NCI-H1417 treated with DMSO at 0.1 percent for 48 hours (cell line): ENCODE data around the gene GALNT2.

Experiments
- DNase-seq: peaks from one replicate; lab custom pipeline; 2025; lab: John Stamatoyannopoulos, UW

The GALNT2 gene

GRCh38 chr1:230091473-230092231 lies 24.6 kb downstream of the GALNT2 start:
- no peak for DNase-seq

- DNase-seq = no peak
Observed at GRCh38 chr1:230094746-230095145, 27.7 kb downstream of the GALNT2 start.

- DNase-seq = no peak
Observed at GRCh38 chr1:230095938-230096337, 28.9 kb downstream of the GALNT2 start.

- no peak for DNase-seq
Observed at GRCh38 chr1:230097370-230097769, 30.3 kb downstream of the GALNT2 start.

DNA sequence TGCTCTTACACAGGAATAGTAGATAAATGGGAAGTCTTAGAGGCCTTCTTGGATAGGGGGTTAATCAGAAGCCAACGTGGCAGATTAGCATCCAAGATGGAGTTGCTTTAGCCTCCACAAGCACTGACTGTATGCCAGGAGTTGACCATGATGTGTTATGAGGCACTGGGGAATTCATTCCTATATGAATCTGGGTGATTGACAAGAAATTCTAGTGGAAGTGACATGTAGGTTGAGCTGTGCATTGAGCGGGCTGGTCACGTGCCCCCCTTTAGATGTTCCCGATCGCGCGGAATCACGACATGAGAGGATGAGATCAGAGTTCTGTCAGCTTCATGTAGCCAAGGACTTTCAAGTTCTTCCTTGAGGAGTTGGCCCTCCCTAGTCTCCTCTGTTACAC lies 31.7 kb downstream of the GALNT2 start:
- no peak for DNase-seq

DNA sequence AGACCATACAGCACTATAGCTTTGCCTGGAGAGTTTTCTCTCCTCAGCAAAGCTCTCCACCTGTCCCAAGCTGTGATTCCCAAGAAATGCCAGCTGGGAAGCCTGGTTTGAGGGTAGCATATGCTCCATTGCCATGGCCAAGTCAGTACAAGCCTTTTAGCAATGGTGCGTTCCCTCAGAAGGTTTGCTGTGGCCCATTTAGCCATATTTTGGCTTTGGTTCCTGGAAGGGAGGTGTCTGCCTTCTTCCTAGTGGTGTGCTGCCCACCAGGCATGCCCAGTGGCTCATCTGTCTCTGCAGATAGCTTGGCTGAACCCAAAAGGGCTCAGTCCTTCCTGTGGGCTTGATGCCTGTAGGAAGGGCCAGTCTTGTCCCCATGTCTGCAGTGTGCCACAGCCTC lies 32.4 kb downstream of the GALNT2 start:
- DNase-seq = no peak

GRCh38 chr1:230100932-230101331 lies 33.9 kb downstream of the GALNT2 start:
- DNase-seq = no peak

GRCh38 chr1:230101556-230101955 lies 34.5 kb downstream of the GALNT2 start:
- no peak for DNase-seq

DNA sequence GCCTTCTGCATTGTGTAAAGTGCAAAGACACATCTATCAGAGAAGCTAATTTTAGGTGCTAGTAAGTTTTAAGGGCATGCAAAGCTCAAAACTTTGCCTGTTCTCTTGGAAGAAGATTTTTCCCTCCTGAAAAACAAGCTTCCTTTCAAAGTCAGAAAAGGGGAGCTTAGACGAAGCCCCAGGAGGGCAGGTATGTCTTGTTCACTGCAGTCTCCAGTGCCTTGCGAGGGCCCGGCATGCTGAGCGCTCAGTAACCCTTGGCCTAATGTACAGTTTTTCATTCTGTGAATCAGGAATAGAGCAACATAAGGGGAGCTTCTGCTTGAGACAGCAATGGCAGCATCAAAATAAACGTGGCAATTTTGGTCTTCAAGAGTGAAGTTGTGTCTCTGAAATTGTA lies 35.0 kb downstream of the GALNT2 start:
- DNase-seq = no peak

DNA sequence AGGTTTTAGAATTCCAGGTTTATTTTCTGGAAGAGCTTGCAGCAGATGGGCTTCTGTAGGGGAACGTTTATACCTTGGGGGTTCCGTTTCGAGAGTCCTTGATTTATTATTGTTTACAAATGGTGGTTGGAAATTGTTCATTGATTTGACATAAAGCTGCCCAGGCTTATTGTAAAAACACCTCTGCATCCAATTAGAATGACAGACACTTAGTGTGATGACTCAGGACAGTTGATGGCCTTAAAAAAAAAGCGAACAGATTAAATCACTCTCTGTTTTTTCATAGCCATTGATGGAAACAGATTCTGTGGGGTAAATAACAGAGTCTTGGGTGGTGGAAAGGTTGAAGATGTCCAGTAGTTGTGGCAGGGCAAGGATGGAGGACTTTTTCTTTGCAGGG lies 35.4 kb downstream of the GALNT2 start:
- DNase-seq = no peak

DNA sequence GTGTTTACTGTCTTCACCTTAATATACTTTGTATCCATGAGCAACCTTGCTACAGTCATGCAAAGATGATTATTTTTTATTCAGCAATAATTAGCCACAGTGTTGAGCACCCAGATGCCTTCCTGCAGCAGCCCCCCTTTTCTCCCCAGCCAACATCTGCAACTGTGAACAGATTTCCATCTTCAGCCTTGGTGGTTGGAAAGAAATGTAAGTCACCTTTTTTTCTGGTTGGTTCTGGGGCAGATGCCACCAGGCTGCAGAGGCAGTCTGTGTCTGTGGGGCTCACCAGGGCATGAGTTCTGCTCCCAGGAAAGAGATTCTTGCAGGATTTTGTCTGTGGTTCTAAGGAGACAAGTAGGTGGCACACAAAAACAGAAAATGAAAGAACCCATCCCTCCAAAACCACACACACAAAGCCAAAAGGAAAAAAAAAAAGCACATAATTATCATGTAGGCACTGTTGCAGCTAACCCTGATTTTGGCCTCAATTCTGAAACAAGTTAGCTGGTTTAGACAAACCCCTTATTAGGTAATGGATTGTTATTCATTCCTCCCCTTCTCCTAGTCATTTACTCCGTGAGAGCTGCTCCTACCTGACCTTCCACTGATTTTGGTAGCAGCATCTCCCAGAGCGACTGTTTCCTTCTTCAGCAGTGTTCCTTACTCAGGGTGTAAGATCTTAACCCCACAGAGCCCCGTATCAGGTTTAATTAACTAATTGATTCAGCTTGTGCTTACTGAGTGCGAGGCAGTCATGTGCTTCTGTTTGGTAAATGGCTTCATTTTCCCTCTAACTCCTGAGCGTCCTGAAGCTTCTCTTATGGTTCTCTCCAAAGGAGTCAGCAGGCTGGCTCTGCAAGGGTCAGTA lies 36.5 kb downstream of the GALNT2 start:
- no peak for DNase-seq

DNA sequence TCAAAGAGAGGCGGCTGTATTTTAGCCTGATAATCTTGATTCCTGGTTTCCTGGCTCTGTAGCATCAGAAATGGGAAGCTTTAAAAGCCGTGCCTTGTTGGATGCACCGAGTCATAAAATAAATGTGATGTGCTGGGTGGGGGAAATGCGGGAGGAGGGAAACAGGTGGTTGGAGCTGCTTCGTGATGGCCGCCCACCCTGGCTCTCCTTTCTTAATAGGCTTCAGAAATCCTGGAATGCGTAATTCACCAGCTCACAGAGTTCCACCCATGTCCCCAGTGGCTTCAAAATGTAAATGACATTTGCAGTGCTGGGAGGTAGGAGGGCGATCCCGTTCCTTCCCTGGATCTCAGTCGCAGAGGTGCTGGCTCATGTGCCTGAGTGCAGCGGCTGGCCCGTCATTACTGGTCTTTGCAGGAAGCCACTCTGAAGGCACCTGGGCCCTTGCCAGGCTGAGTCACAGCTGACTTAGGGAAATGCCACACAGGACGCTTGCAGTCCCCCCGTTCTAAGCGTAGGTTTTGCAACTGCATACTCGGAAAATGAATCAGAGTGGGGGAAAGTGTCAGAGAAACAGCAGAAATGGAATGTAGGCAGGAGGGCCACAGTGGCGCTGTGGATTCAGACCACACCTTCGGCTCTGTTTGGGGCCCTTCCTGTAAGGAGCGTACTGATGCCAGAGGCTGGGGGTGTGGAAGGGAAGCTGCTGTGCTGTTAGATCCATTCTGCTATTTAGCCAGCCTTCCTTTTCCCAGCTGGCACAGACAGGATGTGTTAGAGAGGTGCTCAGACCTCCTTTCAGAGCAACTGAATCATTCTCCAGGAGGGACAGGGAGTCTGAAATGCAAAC lies 37.6 kb downstream of the GALNT2 start:
- peak; percentile 26 for DNase-seq

DNA sequence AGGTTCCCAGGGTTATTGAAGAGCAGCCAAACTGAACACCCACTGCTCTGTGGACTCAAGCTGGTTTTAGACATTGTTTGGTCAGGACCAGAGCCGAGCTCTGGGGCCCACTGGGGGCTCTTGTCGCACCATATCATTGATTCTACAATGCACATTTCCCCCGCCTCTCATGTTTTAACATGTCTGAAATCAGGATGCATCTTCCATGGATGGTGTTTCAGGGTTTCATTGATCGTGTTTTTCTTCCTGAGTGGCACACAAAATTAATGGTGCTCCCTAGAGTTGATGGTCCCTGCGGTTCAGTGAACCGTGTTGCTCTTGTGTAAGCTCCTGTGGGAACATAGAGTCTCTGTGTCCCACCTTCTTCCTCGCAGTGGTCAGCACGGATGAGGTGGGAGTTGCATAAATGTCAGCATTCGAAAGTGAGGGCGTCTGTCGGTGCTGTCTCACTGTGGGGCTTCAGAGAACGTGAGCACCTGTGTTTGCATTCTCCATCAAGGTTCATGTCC lies 38.3 kb downstream of the GALNT2 start:
- DNase-seq = no peak

DNA sequence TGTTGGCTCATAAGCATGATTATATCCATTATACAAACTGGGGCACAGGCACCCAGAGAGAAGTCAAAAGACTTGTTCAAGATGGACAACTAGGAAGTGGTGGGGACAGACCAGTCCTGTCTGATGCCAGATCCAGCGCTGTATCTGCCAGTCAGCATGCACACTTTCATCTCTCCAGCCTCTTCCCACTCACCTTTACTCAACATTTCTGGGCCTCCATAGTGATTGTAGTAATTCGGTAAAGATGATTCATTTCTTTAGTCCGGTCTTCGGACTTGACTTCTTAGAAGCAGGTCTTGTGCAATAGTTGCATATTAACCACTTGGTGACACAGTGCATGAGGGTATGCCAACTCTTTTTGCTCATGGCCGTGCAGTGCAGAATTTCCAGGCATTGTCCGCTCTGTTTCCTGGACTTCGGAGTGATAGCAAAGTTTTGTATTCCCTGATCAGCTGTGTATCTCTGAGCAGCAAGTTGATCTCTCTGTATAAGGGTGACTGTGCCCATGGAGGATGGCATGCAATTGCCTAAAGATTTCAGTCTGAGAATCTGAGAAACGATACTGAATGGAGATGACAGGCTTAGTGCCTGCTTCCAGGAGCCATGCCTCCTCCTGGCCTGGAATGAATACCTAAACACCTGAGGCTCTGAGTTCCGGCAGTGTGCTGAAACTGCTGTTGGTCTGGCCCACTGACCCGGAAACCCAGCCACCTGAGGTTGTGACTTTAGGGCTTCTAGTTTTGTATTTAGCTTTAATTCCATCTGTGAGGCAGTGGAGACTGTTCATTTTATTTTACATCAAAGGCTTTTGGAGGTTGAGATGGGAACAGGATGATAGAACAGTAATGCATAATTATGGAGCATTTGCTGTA lies 39.0 kb downstream of the GALNT2 start:
- DNase-seq = no peak

DNA sequence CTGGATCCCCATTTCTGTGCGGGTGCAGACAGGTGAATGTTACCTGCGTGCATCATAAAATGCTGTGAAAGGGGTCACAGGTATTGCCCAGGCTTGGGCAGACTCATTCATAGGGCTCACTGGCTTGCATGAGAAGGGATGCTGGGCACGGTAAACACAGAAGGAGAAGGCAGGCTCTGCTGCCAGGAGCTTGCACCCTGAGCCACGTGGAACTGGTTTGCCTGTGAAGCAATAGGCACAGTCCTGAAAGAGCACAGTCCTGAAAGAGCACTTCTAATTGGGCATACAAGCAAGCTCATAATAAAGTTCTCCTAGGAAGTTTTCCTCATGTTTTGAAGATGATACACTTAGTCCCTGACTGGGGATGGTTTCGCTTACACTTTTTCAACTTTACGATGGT lies 40.9 kb downstream of the GALNT2 start:
- no peak for DNase-seq

- no peak for DNase-seq
Observed at GRCh38 chr1:230108580-230108979, 41.5 kb downstream of the GALNT2 start.

GRCh38 chr1:230109066-230109465 lies 42.0 kb downstream of the GALNT2 start:
- no peak for DNase-seq

DNA sequence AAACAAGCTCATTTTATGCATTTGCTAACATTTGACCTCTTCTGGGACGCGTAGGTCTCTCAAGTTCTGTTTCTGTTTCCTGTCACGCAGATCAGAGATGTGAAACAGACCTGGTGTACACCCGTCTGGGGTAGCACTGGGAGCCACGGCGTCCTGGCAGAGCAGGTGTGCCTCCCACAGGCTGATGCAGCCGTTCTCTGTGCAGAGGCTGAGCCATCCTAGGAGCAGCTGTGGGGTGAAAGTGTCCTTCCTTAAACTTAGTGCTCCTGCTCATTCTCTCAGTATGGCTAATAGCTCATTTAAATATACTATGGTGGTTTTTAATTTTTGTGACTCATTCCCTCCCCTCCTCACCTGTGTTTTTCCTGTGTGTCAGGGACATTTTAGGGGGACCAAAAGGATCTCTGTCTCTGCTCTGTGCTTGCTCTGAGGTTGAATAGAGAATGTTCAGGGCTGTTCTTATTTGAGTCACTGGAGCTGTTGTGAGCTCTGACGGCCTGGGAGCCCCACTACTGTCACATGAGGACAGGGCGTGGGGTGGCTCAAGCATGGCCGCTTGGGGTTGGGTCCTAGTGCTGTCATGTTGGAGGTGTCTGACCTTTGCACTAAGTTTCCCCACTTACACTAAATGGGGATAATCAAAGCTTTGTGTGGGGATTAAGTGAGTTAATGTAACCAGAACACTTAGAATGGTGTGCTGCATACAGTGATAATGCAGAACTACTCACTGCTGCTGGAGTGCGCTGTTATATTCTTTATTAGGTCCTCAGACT lies 43.0 kb downstream of the GALNT2 start:
- DNase-seq = no peak

DNA sequence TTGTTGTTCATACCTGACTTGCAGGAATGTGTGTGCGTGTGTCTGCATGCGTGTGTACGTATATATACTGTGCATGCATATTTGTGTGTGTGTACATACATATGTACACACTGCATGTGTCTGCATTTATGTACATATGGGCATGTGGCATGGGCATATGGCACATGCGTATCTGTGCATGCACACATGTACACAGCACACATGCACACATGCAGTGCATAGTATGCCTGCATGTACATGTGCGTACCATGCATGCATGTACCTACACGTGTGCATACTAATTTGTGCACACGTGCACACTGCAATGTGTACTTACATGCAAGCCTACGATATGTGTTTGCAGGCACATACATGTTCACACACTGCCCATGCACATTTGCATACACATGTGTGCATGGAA lies 43.9 kb downstream of the GALNT2 start:
- no peak for DNase-seq

GRCh38 chr1:230112131-230112701 lies 45.2 kb downstream of the GALNT2 start:
- no peak for DNase-seq
